HEK293 (cell line): ENCODE measurements around the gene CPN2.

Source experiments
- GFI1B ChIP-seq: fragments of 450-650 bp; formaldehyde crosslinking; IDR thresholded peaks from 2 replicates; pipeline ENCODE4 v1.5.1; 2016; ENCODE audit warnings: missing biosample characterization, missing genetic modification characterization
- MYNN ChIP-seq: fragments of 450-650 bp; formaldehyde crosslinking; IDR thresholded peaks from 2 replicates; pipeline ENCODE4 v1.5.1; 2016; ENCODE audit warnings: missing biosample characterization, missing genetic modification characterization, borderline replicate concordance
- OSR2 ChIP-seq: fragments of 450-650 bp; formaldehyde crosslinking; IDR thresholded peaks from 2 replicates; pipeline ENCODE4 v1.5.1; 2016; ENCODE audit warnings: missing biosample characterization, missing genetic modification characterization
- TRIM28 ChIP-seq: IDR thresholded peaks from 2 replicates; pipeline ENCODE4 v1.6.1; 2011; ENCODE audit warnings: low read length, control low read depth, borderline replicate concordance
- ZBTB17 ChIP-seq: fragments of 450-650 bp; formaldehyde crosslinking; IDR thresholded peaks from 2 replicates; pipeline ENCODE4 v1.5.1; 2016; ENCODE audit warnings: missing biosample characterization, missing genetic modification characterization
- ZIC2 ChIP-seq: fragments of 450-650 bp; formaldehyde crosslinking; IDR thresholded peaks from 2 replicates; pipeline ENCODE4 v1.5.1; 2016; ENCODE audit warnings: missing biosample characterization, missing genetic modification characterization
- ZNF155 ChIP-seq: fragments of 450-650 bp; formaldehyde crosslinking; IDR thresholded peaks from 2 replicates; pipeline ENCODE4 v1.5.1; 2016; ENCODE audit warnings: missing biosample characterization, missing genetic modification characterization
- ZNF157 ChIP-seq: fragments of 450-650 bp; formaldehyde crosslinking; IDR thresholded peaks from 2 replicates; pipeline ENCODE4 v1.5.1; 2016; ENCODE audit warnings: missing biosample characterization, missing genetic modification characterization
- ZNF175 ChIP-seq: fragments of 450-650 bp; formaldehyde crosslinking; IDR thresholded peaks from 2 replicates; pipeline ENCODE4 v1.5.1; 2016; ENCODE audit warnings: missing biosample characterization, missing genetic modification characterization
- ZNF24 ChIP-seq: fragments of 450-650 bp; formaldehyde crosslinking; IDR thresholded peaks from 2 replicates; pipeline ENCODE4 v1.5.1; 2016; ENCODE audit warnings: missing biosample characterization, missing genetic modification characterization
- ZNF366 ChIP-seq: fragments of 450-650 bp; formaldehyde crosslinking; conservative IDR thresholded peaks from 2 replicates; pipeline ENCODE4 v1.5.1; 2016; ENCODE audit warnings: missing biosample characterization, missing genetic modification characterization
- ZNF514 ChIP-seq: fragments of 450-650 bp; formaldehyde crosslinking; IDR thresholded peaks from 2 replicates; pipeline ENCODE4 v1.5.1; 2016; ENCODE audit warnings: missing biosample characterization, missing genetic modification characterization
- ZNF654 ChIP-seq: fragments of 450-650 bp; formaldehyde crosslinking; IDR thresholded peaks from 2 replicates; pipeline ENCODE4 v1.5.1; 2016; ENCODE audit warnings: low read depth, missing biosample characterization, missing genetic modification characterization
- ZNF658 ChIP-seq: fragments of 450-650 bp; formaldehyde crosslinking; IDR thresholded peaks from 2 replicates; pipeline ENCODE4; 2016; ENCODE audit warnings: missing biosample characterization, missing genetic modification characterization
- ZNF785 ChIP-seq: fragments of 450-650 bp; formaldehyde crosslinking; IDR thresholded peaks from 2 replicates; pipeline ENCODE4 v1.5.1; 2016; ENCODE audit warnings: missing biosample characterization, missing genetic modification characterization
- TF ChIP-seq, protein P1 (sequence below): fragments of 450-650 bp; formaldehyde crosslinking; conservative IDR thresholded peaks from 2 replicates; pipeline ENCODE4 v1.5.1; 2016; ENCODE audit warnings: low read depth, missing biosample characterization, missing genetic modification characterization
- TF ChIP-seq, protein P2 (sequence below): fragments of 450-650 bp; formaldehyde crosslinking; IDR thresholded peaks from 2 replicates; pipeline ENCODE4 v1.5.1; 2016; ENCODE audit warnings: missing biosample characterization, missing genetic modification characterization
- TF ChIP-seq, protein P3 (sequence below): fragments of 450-650 bp; formaldehyde crosslinking; IDR thresholded peaks from 2 replicates; pipeline ENCODE4 v1.5.1; 2017; ENCODE audit warnings: missing biosample characterization, missing genetic modification characterization
- TF ChIP-seq, protein P4 (sequence below): fragments of 450-650 bp; formaldehyde crosslinking; IDR thresholded peaks from 2 replicates; pipeline ENCODE4 v1.5.1; 2016; ENCODE audit warnings: missing biosample characterization, missing genetic modification characterization
- TF ChIP-seq, protein P5 (sequence below): fragments of 450-650 bp; formaldehyde crosslinking; IDR thresholded peaks from 2 replicates; pipeline ENCODE4 v1.5.1; 2016; ENCODE audit warnings: missing biosample characterization, missing genetic modification characterization
- TF ChIP-seq, protein P6 (sequence below): fragments of 450-650 bp; formaldehyde crosslinking; IDR thresholded peaks from 2 replicates; pipeline ENCODE4 v1.5.1; 2016; ENCODE audit warnings: missing biosample characterization, missing genetic modification characterization

The CPN2 gene

DNA sequence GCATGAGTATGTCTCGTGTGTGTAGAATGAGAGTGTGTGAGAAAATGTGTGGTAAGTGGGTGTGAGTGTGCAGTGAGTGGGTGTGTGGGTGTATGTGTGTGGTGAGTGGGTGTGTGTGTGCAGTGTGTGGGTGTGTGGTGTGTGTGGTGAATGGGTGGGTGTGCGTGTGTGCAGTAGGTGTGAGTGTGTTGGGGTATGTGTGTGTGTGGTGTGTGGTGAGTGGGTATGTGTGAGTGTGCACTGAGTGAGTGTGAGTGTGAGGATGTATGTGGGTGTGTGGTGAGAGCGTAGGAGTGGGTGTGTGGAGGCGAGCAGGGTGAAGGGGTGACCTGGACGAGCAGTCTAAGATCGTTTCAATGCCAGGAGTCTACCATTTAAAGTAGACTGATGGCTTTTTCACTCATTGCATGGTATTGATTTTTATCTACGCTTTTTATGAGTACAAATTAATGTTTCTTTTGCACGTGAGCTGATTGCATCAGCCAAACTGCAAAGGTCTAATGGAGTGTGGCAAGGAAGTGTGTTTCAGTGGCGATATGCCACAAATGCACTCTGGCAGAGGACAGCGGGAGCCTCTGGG lies 1.6 kb upstream of the CPN2 start (continued):
- TF ChIP-seq, protein P1, sequence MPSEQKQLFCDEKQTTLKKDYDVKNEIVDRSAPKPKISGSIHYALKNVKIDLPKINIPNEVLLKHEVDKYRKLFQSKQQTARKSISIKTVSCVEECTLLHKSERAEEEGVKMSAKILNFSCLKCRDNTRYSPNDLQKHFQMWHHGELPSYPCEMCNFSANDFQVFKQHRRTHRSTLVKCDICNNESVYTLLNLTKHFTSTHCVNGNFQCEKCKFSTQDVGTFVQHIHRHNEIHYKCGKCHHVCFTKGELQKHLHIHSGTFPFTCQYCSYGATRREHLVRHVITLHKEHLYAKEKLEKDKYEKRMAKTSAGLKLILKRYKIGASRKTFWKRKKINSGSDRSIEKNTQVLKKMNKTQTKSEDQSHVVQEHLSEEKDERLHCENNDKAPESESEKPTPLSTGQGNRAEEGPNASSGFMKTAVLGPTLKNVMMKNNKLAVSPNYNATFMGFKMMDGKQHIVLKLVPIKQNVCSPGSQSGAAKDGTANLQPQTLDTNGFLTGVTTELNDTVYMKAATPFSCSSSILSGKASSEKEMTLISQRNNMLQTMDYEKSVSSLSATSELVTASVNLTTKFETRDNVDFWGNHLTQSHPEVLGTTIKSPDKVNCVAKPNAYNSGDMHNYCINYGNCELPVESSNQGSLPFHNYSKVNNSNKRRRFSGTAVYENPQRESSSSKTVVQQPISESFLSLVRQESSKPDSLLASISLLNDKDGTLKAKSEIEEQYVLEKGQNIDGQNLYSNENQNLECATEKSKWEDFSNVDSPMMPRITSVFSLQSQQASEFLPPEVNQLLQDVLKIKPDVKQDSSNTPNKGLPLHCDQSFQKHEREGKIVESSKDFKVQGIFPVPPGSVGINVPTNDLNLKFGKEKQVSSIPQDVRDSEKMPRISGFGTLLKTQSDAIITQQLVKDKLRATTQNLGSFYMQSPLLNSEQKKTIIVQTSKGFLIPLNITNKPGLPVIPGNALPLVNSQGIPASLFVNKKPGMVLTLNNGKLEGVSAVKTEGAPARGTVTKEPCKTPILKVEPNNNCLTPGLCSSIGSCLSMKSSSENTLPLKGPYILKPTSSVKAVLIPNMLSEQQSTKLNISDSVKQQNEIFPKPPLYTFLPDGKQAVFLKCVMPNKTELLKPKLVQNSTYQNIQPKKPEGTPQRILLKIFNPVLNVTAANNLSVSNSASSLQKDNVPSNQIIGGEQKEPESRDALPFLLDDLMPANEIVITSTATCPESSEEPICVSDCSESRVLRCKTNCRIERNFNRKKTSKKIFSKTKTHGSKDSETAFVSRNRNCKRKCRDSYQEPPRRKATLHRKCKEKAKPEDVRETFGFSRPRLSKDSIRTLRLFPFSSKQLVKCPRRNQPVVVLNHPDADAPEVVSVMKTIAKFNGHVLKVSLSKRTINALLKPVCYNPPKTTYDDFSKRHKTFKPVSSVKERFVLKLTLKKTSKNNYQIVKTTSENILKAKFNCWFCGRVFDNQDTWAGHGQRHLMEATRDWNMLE, result no peak
- TF ChIP-seq, protein P2, sequence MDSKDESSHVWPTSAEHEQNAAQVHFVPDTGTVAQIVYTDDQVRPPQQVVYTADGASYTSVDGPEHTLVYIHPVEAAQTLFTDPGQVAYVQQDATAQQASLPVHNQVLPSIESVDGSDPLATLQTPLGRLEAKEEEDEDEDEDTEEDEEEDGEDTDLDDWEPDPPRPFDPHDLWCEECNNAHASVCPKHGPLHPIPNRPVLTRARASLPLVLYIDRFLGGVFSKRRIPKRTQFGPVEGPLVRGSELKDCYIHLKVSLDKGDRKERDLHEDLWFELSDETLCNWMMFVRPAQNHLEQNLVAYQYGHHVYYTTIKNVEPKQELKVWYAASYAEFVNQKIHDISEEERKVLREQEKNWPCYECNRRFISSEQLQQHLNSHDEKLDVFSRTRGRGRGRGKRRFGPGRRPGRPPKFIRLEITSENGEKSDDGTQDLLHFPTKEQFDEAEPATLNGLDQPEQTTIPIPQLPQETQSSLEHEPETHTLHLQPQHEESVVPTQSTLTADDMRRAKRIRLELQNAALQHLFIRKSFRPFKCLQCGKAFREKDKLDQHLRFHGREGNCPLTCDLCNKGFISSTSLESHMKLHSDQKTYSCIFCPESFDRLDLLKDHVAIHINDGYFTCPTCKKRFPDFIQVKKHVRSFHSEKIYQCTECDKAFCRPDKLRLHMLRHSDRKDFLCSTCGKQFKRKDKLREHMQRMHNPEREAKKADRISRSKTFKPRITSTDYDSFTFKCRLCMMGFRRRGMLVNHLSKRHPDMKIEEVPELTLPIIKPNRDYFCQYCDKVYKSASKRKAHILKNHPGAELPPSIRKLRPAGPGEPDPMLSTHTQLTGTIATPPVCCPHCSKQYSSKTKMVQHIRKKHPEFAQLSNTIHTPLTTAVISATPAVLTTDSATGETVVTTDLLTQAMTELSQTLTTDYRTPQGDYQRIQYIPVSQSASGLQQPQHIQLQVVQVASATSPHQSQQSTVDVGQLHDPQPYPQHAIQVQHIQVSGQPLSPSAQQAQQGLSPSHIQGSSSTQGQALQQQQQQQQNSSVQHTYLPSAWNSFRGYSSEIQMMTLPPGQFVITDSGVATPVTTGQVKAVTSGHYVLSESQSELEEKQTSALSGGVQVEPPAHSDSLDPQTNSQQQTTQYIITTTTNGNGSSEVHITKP (tag by site-specific recombination), result peak; percentile 81
- TF ChIP-seq ZBTB17 (tag by site-specific recombination) (peak; percentile 47), ZNF366 (no peak), ZNF24 (tag by site-specific recombination) (no peak), TRIM28 (no peak), ZNF654 (tag by site-specific recombination) (no peak), ZNF157 (tag by site-specific recombination) (no peak; the same call in 1 of the 2 replicates), ZNF155 (tag by site-specific recombination) (0 out of 2 replicates have a peak, but pooled peaks have one; percentile 81), MYNN (tag by site-specific recombination) (peak; percentile 42; the same call in 1 of the 2 replicates), OSR2 (tag by site-specific recombination) (peak; percentile 36), ZNF785 (tag by site-specific recombination) (peak; percentile 96), ZNF175 (tag by site-specific recombination) (peak; percentile 97), ZNF514 (tag by site-specific recombination) (peak; percentile 51; the same call in 1 of the 2 replicates), GFI1B (tag by site-specific recombination) (no peak), ZNF658 (tag by site-specific recombination) (peak; percentile 90; the same call in 1 of the 2 replicates), ZIC2 (tag by site-specific recombination) (0 out of 2 replicates have a peak, but pooled peaks have one; percentile 11)
- TF ChIP-seq, protein P3, sequence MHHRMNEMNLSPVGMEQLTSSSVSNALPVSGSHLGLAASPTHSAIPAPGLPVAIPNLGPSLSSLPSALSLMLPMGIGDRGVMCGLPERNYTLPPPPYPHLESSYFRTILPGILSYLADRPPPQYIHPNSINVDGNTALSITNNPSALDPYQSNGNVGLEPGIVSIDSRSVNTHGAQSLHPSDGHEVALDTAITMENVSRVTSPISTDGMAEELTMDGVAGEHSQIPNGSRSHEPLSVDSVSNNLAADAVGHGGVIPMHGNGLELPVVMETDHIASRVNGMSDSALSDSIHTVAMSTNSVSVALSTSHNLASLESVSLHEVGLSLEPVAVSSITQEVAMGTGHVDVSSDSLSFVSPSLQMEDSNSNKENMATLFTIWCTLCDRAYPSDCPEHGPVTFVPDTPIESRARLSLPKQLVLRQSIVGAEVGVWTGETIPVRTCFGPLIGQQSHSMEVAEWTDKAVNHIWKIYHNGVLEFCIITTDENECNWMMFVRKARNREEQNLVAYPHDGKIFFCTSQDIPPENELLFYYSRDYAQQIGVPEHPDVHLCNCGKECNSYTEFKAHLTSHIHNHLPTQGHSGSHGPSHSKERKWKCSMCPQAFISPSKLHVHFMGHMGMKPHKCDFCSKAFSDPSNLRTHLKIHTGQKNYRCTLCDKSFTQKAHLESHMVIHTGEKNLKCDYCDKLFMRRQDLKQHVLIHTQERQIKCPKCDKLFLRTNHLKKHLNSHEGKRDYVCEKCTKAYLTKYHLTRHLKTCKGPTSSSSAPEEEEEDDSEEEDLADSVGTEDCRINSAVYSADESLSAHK (tag by site-specific recombination), result 0 out of 2 replicates have a peak, but pooled peaks have one; percentile 14
- TF ChIP-seq, protein P4, sequence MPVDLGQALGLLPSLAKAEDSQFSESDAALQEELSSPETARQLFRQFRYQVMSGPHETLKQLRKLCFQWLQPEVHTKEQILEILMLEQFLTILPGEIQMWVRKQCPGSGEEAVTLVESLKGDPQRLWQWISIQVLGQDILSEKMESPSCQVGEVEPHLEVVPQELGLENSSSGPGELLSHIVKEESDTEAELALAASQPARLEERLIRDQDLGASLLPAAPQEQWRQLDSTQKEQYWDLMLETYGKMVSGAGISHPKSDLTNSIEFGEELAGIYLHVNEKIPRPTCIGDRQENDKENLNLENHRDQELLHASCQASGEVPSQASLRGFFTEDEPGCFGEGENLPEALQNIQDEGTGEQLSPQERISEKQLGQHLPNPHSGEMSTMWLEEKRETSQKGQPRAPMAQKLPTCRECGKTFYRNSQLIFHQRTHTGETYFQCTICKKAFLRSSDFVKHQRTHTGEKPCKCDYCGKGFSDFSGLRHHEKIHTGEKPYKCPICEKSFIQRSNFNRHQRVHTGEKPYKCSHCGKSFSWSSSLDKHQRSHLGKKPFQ, result peak; percentile 99
- TF ChIP-seq, protein P5, sequence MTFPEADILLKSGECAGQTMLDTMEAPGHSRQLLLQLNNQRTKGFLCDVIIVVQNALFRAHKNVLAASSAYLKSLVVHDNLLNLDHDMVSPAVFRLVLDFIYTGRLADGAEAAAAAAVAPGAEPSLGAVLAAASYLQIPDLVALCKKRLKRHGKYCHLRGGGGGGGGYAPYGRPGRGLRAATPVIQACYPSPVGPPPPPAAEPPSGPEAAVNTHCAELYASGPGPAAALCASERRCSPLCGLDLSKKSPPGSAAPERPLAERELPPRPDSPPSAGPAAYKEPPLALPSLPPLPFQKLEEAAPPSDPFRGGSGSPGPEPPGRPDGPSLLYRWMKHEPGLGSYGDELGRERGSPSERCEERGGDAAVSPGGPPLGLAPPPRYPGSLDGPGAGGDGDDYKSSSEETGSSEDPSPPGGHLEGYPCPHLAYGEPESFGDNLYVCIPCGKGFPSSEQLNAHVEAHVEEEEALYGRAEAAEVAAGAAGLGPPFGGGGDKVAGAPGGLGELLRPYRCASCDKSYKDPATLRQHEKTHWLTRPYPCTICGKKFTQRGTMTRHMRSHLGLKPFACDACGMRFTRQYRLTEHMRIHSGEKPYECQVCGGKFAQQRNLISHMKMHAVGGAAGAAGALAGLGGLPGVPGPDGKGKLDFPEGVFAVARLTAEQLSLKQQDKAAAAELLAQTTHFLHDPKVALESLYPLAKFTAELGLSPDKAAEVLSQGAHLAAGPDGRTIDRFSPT (tag by site-specific recombination), result no peak
- TF ChIP-seq, protein P6, sequence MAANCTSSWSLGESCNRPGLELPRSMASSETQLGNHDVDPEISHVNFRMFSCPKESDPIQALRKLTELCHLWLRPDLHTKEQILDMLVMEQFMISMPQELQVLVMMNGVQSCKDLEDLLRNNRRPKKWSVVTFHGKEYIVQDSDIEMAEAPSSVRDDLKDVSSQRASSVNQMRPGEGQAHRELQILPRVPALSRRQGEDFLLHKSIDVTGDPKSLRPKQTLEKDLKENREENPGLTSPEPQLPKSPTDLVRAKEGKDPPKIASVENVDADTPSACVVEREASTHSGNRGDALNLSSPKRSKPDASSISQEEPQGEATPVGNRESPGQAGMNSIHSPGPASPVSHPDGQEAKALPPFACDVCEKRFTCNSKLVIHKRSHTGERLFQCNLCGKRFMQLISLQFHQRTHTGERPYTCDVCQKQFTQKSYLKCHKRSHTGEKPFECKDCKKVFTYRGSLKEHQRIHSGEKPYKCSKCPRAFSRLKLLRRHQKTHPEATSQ, result no peak
- TF ChIP-seq, all 188 proteins: peak for 67
